DMS79 (cell line): ENCODE results near the gene INPP5D.
"Not testable (repeated sequence)": the region's sequence is repeated elsewhere in the genome, so short reads cannot be mapped to it uniquely, and the experiment has no call there.

ENCODE experiments used
- DNase-seq: peaks from one replicate; lab custom pipeline; 2025; lab: John Stamatoyannopoulos, UW

Gene INPP5D

GRCh38 chr2:233032551-233033320, 27.4 kb upstream of the INPP5D start, which contains the start of gene NEU2:
Gene NEU2 (plus strand): TSS chr2:233032672. CDS start chr2:233032672, 0 bp downstream.
- DNase-seq, result no peak

- no peak for DNase-seq
Observed at GRCh38 chr2:233033672-233034071, 26.5 kb upstream of the INPP5D start.

GRCh38 chr2:233034091-233034882, 25.9 kb upstream of the INPP5D start:
- DNase-seq, result no peak

DNA sequence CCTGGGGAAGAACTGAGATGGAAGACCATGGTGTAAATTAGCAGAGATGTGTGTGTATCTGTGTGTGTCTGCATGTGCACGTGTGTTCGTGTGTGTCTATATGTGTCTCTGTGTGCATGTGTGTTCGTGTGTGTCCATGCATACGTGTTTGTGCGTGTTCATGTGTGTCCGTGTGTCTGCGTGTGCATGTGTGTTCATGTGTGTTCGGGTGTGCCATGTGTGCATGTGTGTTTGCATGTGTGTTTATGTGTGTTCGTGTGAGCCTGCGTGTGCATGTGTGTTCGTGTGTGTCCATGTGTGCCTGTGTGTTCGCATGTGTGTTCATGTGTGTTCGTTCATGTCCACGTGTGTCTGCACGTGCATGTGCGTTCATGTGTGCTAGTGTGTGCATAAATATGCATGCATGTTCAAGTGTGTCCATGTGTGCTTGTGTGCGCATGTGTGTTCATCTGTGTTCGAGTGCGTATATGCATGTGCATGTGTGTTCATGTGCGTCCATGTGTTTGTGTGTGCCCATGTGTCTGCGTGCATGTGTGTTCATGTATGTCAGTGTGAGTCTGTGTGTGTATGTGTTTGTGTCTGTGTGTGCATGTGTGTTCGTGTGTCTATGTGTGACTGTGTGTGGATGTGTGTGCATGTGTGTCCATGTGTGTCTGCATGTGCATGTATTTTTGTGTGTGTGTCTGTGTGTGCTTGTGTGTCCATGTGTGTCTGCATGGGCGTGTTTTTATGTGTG, 24.5 kb upstream of the INPP5D start:
- DNase-seq, result no peak

DNA sequence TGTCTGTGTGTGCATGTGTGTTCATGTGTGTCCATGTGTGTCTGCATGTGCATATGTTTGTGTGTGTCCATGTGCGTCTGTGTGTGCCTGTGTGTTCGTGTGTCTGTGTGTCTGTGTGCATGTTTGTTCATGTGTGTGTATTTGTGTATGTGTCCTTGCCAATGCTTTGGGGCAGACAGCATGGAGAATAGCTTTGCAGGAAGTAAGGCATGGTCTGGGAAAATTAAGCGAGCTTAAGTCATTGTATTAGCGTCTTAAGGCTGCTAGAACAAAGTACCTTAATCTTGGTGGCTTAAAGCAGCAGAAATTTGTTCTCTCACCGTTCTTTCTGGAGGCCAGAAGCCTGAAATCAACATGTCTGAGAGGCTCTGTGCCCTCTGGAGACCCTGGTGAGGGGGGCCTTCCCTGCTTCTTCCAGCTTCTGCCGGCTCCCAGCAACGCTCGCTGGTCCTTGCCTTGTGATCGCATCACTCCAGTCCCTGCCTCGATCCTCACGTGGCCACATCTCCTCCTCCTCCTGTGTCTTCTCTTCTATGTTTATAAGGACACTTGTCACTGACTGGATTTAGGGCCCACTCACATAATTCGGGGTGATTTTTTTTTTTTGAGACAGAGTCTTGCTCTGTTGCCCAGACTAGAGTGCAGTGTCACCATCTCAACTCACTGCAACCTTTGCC, 23.8 kb upstream of the INPP5D start:
- no peak for DNase-seq

GRCh38 chr2:233037078-233037477, 23.1 kb upstream of the INPP5D start:
- no peak for DNase-seq

DNA sequence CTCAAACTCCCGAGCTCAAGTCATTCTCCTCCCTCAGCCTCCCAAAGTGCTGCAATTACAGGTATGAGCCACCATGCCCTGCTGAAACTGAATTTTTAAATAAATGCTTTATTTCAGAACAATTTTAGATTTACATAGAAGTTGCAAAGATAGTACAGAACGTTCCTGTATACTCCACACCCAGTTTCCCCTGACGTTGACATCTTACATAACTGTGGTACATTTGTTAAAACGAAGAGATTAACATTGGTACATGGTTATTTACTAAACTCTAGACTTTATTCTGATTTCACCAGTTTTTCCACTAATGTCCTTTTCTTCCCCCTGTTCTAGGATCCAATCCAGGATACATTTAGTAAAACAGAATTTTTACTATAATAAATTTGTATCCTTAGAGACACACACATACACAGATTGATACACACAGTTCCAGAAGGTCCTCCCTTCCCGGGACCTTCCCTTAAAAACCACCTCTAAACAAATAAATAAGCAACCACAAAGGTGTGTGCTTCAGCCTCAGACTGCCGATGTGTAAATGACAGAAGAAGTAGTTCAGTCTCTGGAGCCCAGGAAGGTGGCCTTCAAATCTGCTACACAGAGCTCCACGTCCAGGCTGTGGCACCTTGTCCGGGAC, 20.8 kb upstream of the INPP5D start:
- no peak for DNase-seq

DNA sequence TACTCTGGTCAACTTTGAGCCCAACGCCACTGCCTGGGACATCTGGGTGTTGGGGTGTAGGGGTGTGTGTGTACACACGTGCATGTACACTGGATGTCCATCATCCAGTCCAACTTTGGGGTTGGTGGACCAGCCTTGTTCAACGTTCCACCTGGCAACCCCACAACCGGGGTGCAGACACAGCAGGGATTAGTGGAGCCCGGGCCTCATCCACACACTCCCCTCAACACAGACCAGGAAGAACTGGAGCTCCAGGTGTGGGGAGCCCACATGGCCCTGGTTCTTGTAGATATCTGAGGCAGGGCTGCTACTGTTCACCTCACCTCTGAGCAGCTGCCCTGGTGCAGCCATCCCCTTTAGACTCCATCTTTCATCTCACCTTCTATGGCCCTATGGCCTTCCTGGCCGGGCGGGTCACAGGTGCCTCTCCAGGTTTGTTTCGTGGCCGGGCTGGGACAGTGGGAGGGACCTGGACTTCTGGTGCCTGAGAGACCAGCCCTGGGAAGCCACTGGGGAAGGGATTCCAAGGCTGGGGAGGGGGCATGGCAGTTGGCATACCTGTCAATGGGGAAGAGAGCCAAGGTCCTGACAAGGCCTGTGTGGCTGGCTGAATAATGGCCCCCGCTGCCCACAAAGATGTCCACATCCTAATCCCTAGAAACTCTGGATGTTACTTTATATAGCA, 20.2 kb upstream of the INPP5D start:
- no peak for DNase-seq

DNA sequence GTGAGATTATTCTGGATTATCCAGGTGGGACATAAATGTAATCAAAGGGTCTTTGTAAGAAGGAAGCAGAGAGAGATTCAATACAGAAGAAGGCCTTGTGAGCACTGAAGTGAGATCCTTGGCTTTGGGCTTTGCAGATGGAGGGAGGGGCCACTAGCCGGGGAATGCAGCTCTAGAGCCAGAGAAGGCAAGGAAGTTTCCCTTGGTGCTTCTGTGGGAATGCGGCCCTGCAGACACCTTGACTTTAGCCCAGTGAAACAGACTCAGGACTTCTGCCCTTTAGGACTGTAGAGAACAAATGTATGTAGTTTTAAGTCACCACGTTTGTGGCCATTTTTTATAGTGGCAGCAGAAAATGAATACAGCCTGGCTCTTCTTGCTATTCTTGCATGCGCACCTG, 19.6 kb upstream of the INPP5D start:
- no peak for DNase-seq

DNA sequence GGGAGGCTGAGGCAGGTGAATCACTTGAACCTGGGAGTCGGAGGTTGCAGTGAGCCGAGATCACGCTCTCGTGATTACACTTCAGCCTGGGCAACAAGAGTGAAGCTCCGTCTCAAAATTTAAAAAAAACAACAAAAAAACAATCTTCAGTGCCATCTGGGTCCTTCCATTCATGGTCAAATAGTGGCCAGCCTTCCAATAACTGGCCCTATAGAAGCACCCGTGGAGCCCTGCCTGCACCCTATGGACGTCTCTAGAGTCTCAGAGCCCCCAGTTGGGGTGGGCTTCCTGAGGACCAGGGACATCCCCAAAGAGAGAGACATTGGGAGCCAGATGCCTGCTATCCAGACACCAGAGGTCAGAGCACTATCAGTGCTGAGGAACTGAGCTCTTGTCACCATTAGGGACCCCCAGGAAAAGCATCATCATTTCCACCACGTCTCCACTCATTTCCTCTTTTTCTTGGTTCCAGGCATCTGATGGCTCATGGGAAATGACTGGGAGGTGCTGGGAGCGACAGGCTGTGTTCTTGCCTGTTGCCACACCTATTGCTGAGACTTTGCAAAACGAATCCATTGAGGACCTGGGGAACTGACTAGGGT, 18.3 kb upstream of the INPP5D start:
- no peak for DNase-seq

GRCh38 chr2:233042549-233042948, 17.6 kb upstream of the INPP5D start:
- no peak for DNase-seq

DNA sequence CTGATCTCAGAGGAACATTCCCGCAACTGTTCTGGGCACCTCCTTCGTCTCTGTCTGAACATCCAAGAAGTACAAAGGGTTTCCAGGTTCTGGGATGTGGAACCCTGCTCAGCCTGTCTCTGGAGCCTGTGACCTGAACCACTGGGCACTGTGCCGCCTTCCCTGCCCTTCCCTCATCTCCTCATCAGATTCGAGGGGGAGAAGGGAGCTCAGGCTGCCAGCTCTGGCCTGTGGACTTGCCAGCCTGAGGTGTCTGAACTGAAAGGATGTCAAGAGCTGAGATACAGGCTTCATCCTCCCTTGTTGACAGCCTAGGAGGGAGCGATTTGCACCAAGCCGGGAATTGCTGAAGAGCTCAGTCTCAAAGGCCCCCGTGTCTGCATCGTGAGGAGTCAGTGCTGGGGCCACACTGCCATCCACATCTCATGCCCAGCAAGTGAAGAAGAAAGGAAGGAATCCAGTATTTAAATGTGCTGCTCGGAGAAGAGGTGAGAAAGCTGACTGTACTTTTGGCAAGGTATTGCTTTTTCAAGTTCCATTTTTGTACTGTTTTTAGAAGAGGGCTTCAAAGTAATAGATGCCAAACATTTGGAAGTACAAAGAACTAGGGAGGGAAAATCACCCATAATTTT, 15.1 kb upstream of the INPP5D start:
- DNase-seq, result no peak

GRCh38 chr2:233047206-233047605, 12.9 kb upstream of the INPP5D start:
- no peak for DNase-seq

- DNase-seq, result no peak
Observed at GRCh38 chr2:233047667-233048066, 12.5 kb upstream of the INPP5D start.

DNA sequence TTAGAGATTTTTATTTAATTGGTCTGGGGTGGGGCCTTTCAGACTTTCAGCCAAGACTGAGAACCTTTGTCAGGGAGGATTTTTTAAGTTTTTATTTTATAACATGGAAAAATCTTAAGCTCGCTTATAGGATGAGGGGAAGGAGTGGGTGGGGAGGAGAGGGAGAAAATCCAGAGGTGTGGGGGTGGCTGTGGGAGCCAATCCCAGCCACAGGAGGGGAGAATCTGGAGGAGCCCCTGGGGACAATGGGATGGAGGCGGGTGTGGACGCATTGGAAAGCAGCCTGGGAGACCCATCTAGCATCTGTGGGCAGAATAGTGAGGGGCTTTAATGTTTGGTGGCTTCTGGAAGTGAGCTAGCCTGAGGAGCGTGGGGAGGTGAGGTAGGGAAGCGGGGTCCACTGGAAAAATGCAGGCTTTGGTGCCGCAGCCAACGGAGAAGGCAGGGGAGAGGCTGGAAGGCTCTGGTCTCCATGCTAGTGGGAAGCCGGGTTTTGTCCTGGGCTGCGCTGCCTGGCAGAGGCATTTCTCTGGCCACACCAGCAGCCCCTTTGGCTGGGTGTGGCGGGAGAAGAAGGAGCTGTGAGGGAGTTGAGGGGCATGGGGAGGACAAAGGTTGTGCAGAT, 11.5 kb upstream of the INPP5D start:
- DNase-seq, result no peak

GRCh38 chr2:233049194-233049761, 10.9 kb upstream of the INPP5D start:
- DNase-seq, result no peak

- no peak for DNase-seq
Observed at GRCh38 chr2:233051241-233052149, 8.6 kb upstream of the INPP5D start.

GRCh38 chr2:233052517-233052916, 7.6 kb upstream of the INPP5D start:
- DNase-seq, result not testable (repeated sequence)
